ENCODE data around the gene HEXB. TPM values are rescaled to one million over a fixed set of nuclear protein-coding genes. Genes with fewer than 3 reads are reported as not detected.

HEXB gene
- total RNA-seq, 1 experiment from 2014 or later: 46.8 TPM

DNA sequence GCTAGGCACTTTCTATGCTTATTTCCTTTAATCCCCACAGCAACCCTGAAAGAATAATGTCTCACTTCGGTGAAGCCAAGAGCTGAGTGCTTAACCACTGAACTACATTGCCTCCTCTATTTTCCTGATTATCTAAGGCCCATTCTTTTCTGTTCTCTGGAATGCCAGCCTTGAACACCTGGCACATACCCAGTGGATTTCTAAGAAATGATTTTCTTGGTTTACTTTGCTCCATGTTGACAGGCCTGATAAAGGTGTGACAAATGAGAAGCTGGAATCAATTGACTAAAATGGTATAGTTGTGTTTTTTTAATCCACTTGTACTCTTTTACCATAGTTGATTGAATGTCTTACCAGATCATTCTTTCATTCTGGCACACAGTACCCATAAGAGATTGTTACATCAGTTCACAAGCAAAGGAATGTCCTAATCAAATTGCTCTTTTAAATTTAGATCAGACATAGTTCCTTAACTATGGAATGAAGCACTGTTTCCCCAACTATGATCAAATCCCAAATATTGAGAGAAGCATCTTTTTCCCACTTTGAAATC lies 35.5 kb upstream of the HEXB start:
- H3K9me3 ChIP-seq (replicated peaks): no peaks in the 10 kb centered on the region
- H3K4me3 ChIP-seq: no peak overlapping the region
- no peaks in the 10 kb centered on the region for H3K36me3 ChIP-seq
- no peaks in the 10 kb centered on the region for H3K27me3 ChIP-seq
- no peak for DNase-seq
- H3K4me1 ChIP-seq: peaks cover 29% of the 10 kb centered on the region
- peak overlapping the region; percentile 46; the same call in 1 of the 2 replicates for H3K27ac ChIP-seq

DNA sequence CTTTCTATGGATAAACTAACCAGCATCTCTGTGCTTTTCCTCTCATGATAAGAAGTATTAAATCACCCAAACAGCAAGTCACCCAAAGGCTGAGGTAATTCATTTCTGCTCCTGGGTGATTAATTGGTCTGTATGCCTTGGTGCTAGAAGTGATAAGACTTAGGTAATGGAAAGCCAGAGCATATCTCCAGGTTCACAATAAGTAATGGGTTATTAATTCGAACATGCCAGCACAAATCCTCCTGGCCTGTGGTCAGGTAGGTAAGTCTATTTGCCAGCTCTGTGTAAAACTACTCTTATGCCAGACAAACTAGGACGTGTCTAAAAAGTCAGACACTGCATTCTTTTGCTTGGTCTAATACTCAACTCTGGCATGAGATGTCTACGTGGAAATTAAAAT lies 33.3 kb upstream of the HEXB start:
- Histone ChIP-seq H3K27ac (no peak overlapping the region), H3K27me3 (no peaks in the 10 kb centered on the region), H3K4me3 (no peak overlapping the region), H3K4me1 (peaks cover 27% of the 10 kb centered on the region), H3K9me3 (replicated peaks) (no peaks in the 10 kb centered on the region), H3K36me3 (no peaks in the 10 kb centered on the region)
- no peak for DNase-seq

- Histone ChIP-seq H3K36me3 (no peaks in the 10 kb centered on the region), H3K27ac (no peak overlapping the region), H3K4me3 (no peak overlapping the region), H3K27me3 (no peaks in the 10 kb centered on the region), H3K4me1 (peaks cover 18% of the 10 kb centered on the region), H3K9me3 (replicated peaks) (no peaks in the 10 kb centered on the region)
- no peak for DNase-seq
These were observed 32.5 kb upstream of the HEXB start for GRCh38 chr5:74652576-74652975.

- Histone ChIP-seq H3K4me1 (peaks cover 5% of the 10 kb centered on the region; the same call in 1 of the 2 replicates), H3K27me3 (no peaks in the 10 kb centered on the region), H3K4me3 (no peak overlapping the region), H3K27ac (no peak overlapping the region), H3K36me3 (no peaks in the 10 kb centered on the region), H3K9me3 (replicated peaks) (no peaks in the 10 kb centered on the region)
- DNase-seq: no peak
These were observed 31.0 kb upstream of the HEXB start for GRCh38 chr5:74653991-74654390.

DNA sequence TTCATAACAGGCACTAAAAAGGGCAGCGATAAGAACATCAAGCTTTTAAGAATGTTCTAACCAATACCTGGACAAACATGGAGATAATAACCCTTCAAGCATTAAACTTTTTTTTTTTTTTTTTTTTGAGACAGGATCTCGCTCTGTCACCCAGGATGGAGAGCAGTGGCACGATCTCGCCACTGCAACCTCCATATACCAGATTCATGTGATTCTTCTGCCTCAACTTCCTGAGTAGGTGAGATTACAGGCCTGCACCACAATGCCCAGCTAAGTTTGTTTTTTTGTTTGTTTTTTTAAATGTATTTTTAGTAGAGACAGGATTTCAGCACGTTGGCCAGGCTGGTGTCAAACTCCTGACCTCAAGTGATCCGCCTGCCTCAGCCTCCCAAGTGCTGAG lies 29.8 kb upstream of the HEXB start:
- no peaks in the 10 kb centered on the region for H3K36me3 ChIP-seq
- no peak for DNase-seq
- no peak overlapping the region for H3K4me3 ChIP-seq
- no peaks in the 10 kb centered on the region for H3K27me3 ChIP-seq
- no peaks in the 10 kb centered on the region for H3K4me1 ChIP-seq
- no peaks in the 10 kb centered on the region for H3K9me3 ChIP-seq (replicated peaks)
- no peak overlapping the region for H3K27ac ChIP-seq

DNA sequence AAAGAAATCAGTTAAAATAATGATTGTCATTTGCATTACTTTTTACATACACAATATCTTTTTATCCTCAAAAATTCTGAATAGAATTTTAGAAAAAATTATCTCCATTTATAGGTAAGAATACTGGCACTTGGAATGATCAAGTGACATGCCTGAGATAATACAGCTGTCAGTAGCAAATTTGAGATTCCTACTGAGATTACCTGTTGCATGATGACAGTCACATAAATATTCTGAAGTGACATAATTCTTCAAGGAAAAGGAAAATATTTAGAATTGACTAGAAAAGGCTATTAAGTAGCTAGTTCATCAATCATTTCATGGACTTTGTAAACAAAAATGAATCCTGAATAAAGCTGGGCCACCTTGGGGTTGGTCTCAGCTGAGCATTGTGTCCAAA lies 29.3 kb upstream of the HEXB start:
- no peak for DNase-seq
- Histone ChIP-seq H3K4me3 (no peak overlapping the region), H3K36me3 (no peaks in the 10 kb centered on the region), H3K27ac (no peak overlapping the region), H3K27me3 (no peaks in the 10 kb centered on the region), H3K9me3 (replicated peaks) (no peaks in the 10 kb centered on the region), H3K4me1 (peaks cover 3% of the 10 kb centered on the region; the same call in 1 of the 2 replicates)

DNA sequence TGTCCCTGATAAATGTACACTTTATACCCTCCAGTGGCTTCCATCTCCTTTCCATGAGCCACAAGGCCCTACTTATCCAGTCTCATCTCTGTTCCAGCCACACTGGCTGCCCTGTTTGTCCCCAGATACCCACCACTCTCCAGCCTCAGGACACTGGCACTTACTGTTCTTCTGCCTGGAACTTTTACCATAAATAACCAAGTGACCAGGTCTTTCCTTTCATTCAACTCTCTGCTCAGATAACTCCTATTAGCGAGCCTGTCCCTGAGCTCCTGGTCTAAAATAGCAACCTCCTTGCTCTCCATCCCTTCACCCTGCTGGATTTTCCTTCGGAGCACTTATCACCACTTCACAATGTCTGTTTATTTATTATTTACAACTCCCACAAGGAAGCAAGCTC lies 27.9 kb upstream of the HEXB start:
- Histone ChIP-seq H3K27me3 (no peaks in the 10 kb centered on the region), H3K4me3 (no peak overlapping the region), H3K36me3 (no peaks in the 10 kb centered on the region), H3K9me3 (replicated peaks) (no peaks in the 10 kb centered on the region), H3K4me1 (peaks cover 5% of the 10 kb centered on the region; the same call in 1 of the 2 replicates), H3K27ac (no peak overlapping the region)
- DNase-seq: no peak

DNA sequence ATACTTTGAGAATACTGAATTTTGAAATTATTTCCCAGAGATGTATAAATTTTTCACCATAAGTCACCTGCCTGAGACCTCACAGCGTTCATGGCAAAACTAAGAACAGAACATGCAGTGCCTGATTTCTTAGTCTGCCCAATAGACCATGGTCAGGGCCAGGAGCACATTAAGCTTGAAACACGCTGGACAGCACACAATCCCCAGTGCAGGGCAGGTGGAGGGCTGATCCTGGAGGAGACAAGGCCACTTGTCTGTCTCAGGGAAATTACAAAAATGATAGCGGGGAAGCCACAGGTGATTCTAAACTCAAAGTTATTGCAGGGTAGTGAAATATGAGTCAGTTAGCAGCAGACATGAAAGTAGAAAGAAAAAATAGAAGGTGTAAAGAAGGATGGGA lies 25.9 kb upstream of the HEXB start:
- DNase-seq: no peak
- H3K9me3 ChIP-seq (replicated peaks): no peaks in the 10 kb centered on the region
- H3K4me1 ChIP-seq: peaks cover 5% of the 10 kb centered on the region; the same call in 1 of the 2 replicates
- no peak overlapping the region for H3K4me3 ChIP-seq
- H3K27ac ChIP-seq: no peak overlapping the region
- no peaks in the 10 kb centered on the region for H3K27me3 ChIP-seq
- no peaks in the 10 kb centered on the region for H3K36me3 ChIP-seq

DNA sequence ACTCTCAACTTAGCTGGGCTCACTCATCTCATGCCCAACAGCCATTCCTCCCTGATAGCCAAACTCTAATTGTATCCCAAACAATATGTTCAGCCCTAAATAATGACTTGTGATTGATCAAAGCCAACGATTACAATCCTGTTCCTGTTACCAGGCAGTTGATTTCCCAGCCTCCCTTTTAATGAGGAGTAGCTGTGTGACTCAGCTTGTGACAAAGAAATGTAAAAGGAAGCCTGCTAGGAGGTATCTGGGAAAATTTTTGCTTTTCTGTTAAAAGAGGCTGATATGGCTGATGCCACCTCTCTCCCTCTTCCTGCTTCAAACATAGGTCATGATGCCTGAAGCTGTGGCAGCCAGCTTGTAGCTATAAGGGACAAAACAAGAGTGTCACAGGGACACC lies 24.9 kb upstream of the HEXB start:
- DNase-seq: no peak
- H3K36me3 ChIP-seq: no peaks in the 10 kb centered on the region
- H3K4me3 ChIP-seq: no peak overlapping the region
- H3K27ac ChIP-seq: no peak overlapping the region
- no peaks in the 10 kb centered on the region for H3K27me3 ChIP-seq
- peaks cover 5% of the 10 kb centered on the region; the same call in 1 of the 2 replicates for H3K4me1 ChIP-seq
- no peaks in the 10 kb centered on the region for H3K9me3 ChIP-seq (replicated peaks)

DNA sequence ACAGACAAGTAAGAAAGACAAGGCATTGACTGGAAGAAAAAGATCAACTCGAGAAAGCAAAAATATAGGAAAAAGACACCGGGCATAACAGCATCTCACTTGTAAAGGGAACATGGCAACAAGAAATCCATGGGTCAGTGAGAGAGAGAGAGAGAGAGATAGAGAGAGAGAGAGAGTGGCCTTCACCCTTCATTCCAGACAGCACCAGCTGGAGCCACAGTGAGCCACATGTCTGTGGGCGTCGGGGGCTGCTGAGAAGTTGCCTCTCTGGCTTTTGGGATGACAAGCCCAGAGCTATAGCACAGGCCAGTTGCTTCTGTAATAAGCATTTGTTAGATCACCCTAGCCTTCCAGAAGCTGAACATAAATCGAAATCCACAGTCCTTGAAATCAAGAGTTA lies 24.2 kb upstream of the HEXB start:
- DNase-seq: no peak

GRCh38 chr5:74664551-74664950 lies 20.5 kb upstream of the HEXB start:
- H3K27ac ChIP-seq: no peak overlapping the region
- H3K9me3 ChIP-seq (replicated peaks): no peaks in the 10 kb centered on the region
- no peaks in the 10 kb centered on the region for H3K36me3 ChIP-seq
- H3K27me3 ChIP-seq: no peaks in the 10 kb centered on the region
- DNase-seq: no peak
- H3K4me1 ChIP-seq: peaks cover 5% of the 10 kb centered on the region; the same call in 1 of the 2 replicates
- H3K4me3 ChIP-seq: no peak overlapping the region

More for the DNA sequence above, 24.2 kb upstream of the HEXB start:
- Histone ChIP-seq H3K27me3 (no peaks in the 10 kb centered on the region), H3K36me3 (no peaks in the 10 kb centered on the region), H3K9me3 (replicated peaks) (no peaks in the 10 kb centered on the region), H3K4me1 (peaks cover 5% of the 10 kb centered on the region; the same call in 1 of the 2 replicates), H3K4me3 (no peak overlapping the region), H3K27ac (no peak overlapping the region)

DNA sequence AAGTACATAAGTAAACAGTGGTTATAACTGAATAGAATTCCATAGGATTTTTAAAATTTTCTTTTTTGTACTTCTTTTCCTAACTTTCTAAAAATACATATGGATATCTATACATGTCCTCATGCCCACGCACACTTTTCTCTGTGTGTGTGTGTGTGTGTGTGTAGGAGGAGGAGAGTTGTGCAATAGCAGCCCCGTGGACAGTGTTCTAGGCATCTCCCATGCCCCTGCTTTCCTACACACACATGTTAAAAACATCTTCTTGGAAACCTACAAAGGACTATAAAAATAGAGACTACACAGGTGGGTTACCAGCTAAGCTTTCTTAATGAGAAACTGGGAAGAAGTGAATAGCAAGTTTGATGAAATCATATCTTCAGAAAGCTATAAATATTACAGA lies 19.8 kb upstream of the HEXB start:
- H3K27me3 ChIP-seq: no peaks in the 10 kb centered on the region
- no peaks in the 10 kb centered on the region for H3K36me3 ChIP-seq
- peaks cover 5% of the 10 kb centered on the region; the same call in 1 of the 2 replicates for H3K4me1 ChIP-seq
- H3K9me3 ChIP-seq (replicated peaks): no peaks in the 10 kb centered on the region
- H3K27ac ChIP-seq: no peak overlapping the region
- H3K4me3 ChIP-seq: no peak overlapping the region
- no peak for DNase-seq

- H3K36me3 ChIP-seq: no peaks in the 10 kb centered on the region
- H3K27ac ChIP-seq: no peak overlapping the region
- H3K27me3 ChIP-seq: no peaks in the 10 kb centered on the region
- peaks cover under 1% of the 10 kb centered on the region; the same call in 1 of the 2 replicates for H3K4me1 ChIP-seq
- no peaks in the 10 kb centered on the region for H3K9me3 ChIP-seq (replicated peaks)
- no peak for DNase-seq
- H3K4me3 ChIP-seq: no peak overlapping the region
These were observed 19.2 kb upstream of the HEXB start for GRCh38 chr5:74665816-74666215.

- Histone ChIP-seq H3K4me3 (no peak overlapping the region), H3K4me1 (no peaks in the 10 kb centered on the region), H3K27ac (no peak overlapping the region), H3K27me3 (no peaks in the 10 kb centered on the region), H3K36me3 (no peaks in the 10 kb centered on the region), H3K9me3 (replicated peaks) (no peaks in the 10 kb centered on the region)
- no peak for DNase-seq
These were observed 17.6 kb upstream of the HEXB start for GRCh38 chr5:74667396-74667795.

DNA sequence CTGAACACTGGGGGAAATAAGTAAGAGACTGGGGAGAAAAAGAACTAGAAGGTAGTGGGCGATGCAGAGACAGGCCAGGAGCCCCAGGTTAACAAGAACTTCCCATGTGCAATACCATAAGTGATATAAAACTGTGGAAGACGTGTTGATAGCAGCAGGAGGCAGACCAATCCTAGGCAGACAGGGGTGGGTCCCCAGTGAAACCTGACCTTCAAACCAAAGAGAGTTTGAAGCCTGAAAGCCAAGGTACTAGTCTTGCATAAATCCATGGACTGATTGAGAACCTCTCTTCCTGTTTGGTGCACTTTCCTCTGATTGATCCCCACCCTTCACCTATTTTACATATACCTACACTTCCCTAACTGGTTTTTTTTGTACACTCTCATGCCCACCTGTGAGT lies 15.2 kb upstream of the HEXB start:
- Histone ChIP-seq H3K4me1 (no peaks in the 10 kb centered on the region), H3K27ac (no peak overlapping the region), H3K27me3 (no peaks in the 10 kb centered on the region), H3K9me3 (replicated peaks) (no peaks in the 10 kb centered on the region), H3K4me3 (no peak overlapping the region), H3K36me3 (no peaks in the 10 kb centered on the region)
- no peak for DNase-seq

GRCh38 chr5:74670396-74671038 lies 14.5 kb upstream of the HEXB start:
- H3K4me3 ChIP-seq: no peak overlapping the region
- H3K9me3 ChIP-seq (replicated peaks): no peaks in the 10 kb centered on the region
- H3K4me1 ChIP-seq: no peaks in the 10 kb centered on the region
- H3K27me3 ChIP-seq: no peaks in the 10 kb centered on the region
- no peak overlapping the region for H3K27ac ChIP-seq
- no peaks in the 10 kb centered on the region for H3K36me3 ChIP-seq
- no peak for DNase-seq

Data from SJCRH30 (cell line).